PFSK-1 (cell line): ENCODE data around the gene CAPN7.

Source experiments
- FOXP2 ChIP-seq: optimal IDR thresholded peaks from 2 replicates; pipeline ENCODE3; 2011; ENCODE audit warnings: borderline replicate concordance, control low read depth, inconsistent platforms; ENCODE audit not compliant: insufficient read depth; ENCODE audit errors: extremely low read length, extremely low read depth
- POLR2AphosphoS5 ChIP-seq: IDR thresholded peaks from 2 replicates; pipeline ENCODE4 v1.6.1; 2012; ENCODE audit warnings: low read depth, mild to moderate bottlenecking, control low read depth, low read length, moderate library complexity
- SIN3A ChIP-seq: IDR thresholded peaks from 2 replicates; pipeline ENCODE4 v1.6.1; 2012; ENCODE audit warnings: mild to moderate bottlenecking, low read length, moderate library complexity, borderline replicate concordance; ENCODE audit not compliant: insufficient read depth
- TAF1 ChIP-seq: IDR thresholded peaks from 2 replicates; pipeline ENCODE4 v1.6.1; 2012; ENCODE audit warnings: low read length, control low read depth, borderline replicate concordance; ENCODE audit not compliant: insufficient read depth
- TF ChIP-seq, protein P1 (sequence below), 2 experiments: IDR thresholded peaks; 2 replicates each; pipeline versions ENCODE4 v1.6.1 to v1.8.0; 2011 to 2012; ENCODE audit warnings: low read depth in 2 of 2, low read length in 2 of 2, control low read depth in 1 of 2, inconsistent platforms in 1 of 2, mild to moderate bottlenecking in 1 of 2, moderate library complexity in 1 of 2; ENCODE audit not compliant: insufficient read depth in 1 of 2

The CAPN7 gene

DNA sequence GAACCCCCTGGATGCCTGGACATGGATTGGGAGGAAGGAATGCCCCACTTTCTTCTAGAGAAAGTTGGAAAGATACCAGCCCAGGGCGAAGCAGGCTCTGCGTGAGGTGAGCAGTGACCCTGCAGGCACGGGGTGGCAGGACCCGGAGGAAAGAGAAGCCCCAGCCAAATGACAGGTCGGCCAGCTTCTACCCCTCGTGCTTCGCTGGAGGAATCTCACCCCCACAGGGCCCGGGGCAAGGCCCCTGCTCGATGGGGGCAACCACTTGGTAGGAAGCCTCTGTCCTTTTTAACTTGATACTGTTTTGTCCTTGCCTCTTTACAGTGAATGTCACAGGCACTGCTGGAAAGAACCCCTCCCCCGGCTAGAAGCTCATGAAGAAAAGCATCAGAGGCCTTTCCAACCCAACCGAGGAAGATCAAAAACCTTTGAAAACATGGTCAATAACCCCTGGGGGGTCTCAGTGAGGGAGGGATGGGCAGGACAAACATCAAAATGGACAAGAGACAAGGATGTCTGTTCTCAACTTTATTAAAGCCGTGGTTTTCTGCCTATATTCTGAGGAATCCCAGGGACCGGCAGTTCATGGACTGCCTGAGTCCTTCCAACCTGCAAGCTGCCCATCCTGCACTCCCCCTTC lies 71.9 kb downstream of the CAPN7 start:
- no peak for TF ChIP-seq SIN3A
- TF ChIP-seq POLR2AphosphoS5, result no peak
- TF ChIP-seq, protein P1, sequence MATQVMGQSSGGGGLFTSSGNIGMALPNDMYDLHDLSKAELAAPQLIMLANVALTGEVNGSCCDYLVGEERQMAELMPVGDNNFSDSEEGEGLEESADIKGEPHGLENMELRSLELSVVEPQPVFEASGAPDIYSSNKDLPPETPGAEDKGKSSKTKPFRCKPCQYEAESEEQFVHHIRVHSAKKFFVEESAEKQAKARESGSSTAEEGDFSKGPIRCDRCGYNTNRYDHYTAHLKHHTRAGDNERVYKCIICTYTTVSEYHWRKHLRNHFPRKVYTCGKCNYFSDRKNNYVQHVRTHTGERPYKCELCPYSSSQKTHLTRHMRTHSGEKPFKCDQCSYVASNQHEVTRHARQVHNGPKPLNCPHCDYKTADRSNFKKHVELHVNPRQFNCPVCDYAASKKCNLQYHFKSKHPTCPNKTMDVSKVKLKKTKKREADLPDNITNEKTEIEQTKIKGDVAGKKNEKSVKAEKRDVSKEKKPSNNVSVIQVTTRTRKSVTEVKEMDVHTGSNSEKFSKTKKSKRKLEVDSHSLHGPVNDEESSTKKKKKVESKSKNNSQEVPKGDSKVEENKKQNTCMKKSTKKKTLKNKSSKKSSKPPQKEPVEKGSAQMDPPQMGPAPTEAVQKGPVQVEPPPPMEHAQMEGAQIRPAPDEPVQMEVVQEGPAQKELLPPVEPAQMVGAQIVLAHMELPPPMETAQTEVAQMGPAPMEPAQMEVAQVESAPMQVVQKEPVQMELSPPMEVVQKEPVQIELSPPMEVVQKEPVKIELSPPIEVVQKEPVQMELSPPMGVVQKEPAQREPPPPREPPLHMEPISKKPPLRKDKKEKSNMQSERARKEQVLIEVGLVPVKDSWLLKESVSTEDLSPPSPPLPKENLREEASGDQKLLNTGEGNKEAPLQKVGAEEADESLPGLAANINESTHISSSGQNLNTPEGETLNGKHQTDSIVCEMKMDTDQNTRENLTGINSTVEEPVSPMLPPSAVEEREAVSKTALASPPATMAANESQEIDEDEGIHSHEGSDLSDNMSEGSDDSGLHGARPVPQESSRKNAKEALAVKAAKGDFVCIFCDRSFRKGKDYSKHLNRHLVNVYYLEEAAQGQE (IDR thresholded peaks at IDR 0.05; ENCODE audit: insufficient read depth in 1 of 2, low read depth in 2 of 2, low read length in 2 of 2), result no peak
- TF ChIP-seq FOXP2, result no peak
- no peak for TF ChIP-seq TAF1

DNA sequence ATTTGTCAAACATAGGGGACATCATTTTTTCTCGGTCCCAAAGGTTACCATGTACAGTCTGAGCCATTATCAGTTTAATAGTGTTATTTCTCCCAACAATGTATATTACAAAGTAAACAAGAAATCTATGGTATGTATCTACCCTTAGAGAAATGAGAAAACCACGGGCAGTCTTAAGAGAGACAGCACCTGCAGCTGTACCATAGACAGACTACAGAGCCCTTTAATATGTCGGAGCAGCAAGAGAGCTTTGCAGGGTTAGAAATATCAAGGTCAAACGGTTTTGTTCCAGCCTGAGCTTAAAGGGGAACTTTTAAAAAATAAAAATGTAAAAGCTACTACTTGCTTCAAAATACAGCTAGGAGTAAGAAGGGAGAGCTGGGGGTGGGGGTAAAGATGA lies 73.2 kb downstream of the CAPN7 start:
- no peak for TF ChIP-seq TAF1
- TF ChIP-seq, protein P1 (IDR thresholded peaks at IDR 0.05; ENCODE audit: insufficient read depth in 1 of 2, low read depth in 2 of 2, low read length in 2 of 2), result no peak
- no peak for TF ChIP-seq SIN3A
- no peak for TF ChIP-seq POLR2AphosphoS5
- no peak for TF ChIP-seq FOXP2

DNA sequence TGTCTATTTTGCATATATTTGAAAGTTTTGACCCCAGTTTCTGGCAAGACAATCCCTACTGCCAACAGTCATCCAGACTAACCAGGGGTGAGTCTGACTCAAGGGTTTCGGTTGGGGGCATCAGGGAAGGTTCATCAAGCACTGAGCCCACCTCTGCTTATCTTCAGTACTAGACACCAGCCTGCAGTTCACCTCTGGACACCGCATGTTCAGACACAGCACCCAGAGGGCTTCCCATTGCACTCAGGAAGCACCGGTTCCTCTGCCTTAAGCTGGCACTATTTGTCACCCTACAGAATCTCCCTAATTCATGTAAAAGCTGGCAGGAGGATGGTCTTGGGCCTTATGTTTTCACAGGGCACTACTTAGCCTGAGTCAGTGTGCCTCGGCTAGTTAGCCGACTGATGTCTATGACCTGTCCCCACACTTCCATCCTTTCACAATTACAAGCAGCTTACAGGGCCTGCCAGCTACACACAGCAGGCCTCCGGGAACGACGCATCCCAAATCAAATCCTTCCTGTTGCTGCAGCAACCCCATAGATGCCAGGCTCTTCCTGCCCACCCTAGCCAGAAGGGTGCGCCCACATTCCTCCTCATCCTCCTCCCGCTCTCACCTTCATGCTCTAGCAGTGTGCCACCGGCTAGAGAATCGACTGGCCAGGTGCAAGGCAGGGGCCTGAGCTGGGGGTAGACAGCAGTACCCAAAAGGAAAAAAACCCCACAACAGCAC lies 73.8 kb downstream of the CAPN7 start:
- TF ChIP-seq TAF1 (no peak), FOXP2 (no peak), SIN3A (no peak), POLR2AphosphoS5 (no peak)
- TF ChIP-seq, protein P1 (IDR thresholded peaks at IDR 0.05; ENCODE audit: insufficient read depth in 1 of 2, low read depth in 2 of 2, low read length in 2 of 2), result no peak

DNA sequence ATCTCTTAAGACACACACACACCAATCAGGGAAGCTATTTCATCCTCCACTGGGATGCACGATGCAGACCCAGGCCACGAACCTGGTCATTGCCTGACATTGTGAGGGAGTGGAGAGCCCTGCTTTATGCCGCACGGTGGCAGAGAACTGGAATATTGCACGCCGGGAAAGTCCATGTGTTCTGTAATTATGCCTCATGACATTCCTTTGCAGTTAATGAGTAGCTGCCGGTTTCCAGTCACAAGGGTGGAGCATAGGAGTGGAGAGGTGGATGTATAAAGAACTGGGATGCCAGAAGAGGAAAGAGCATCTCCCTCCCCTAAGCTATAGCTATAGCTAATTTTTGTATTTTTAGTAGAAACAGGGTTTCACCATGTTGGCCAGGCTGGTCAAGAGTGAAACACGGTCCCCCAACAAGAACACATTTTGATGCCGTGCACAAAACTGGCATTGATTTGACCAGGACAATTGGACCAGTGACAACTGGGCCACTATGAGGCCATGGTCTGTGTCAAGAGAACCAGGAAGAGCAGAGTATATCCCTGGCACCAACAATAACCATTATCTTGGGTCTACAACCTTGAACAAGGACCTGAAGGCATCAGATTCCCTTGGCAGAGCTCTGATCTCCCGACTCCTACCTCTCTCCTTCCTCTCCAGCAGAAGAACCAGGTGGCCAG lies 74.9 kb downstream of the CAPN7 start:
- TF ChIP-seq POLR2AphosphoS5 (no peak), SIN3A (no peak), TAF1 (no peak), FOXP2 (no peak)
- TF ChIP-seq, protein P1 (IDR thresholded peaks at IDR 0.05; ENCODE audit: insufficient read depth in 1 of 2, low read depth in 2 of 2, low read length in 2 of 2), result no peak
